NCI-H146 (cell line): ENCODE data around the gene BACE1.

Experiments used
- DNase-seq: peaks from one replicate; lab custom pipeline; 2025; lab: John Stamatoyannopoulos, UW

BACE1 gene

DNA sequence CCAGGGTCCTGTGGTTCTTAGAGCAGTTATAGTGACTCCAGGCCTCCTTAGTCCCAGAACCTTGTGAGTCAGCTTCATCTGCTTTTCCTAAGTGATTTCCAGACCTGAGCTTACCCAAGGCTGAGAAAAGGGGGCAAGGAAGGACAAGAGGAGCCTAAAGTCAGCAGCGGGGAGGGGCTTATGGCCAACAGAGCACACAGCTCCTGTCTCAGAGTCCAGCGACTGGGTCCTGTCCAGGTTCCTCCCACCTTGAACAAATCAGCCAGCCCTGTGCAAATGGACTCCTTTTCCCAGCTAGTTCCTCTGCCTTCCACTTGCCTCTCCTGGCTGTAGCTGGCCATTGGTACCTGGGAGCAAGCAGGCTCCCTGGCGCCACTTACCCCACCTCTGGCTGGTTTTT, 10.9 kb downstream of the BACE1 start:
- DNase-seq = no peak

DNA sequence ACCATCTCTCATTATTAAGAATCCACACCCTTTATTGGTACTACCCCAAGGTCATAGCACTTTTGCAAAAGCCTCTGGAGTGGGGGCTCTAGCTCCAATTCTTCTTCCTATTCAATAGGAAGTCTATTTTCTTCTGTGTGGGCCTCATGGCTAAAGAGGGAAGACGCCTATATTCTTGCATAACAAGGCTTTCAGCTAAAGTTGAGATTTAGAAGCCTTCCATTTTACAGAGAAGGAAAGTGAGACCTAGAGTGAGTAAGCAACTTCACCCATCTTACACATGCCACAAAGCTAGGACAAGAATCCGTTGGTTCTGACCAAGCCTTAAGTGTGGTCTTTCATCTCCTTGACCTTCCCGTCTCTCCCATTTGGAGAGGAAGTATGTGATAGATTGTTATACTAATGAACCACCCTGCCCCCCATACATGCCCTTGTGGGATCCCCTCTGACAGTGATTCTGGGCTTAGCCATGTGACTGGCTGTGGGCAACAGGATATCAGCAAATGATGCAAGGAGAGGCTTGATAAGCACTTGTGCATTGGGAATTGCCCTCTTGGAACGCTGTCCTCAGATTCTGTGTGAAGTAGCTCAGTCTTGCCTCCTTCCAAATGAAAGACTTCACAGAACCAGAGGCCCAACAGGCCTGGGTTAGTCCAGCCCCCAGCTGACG, 12.3 kb downstream of the BACE1 start:
- no peak for DNase-seq

DNA sequence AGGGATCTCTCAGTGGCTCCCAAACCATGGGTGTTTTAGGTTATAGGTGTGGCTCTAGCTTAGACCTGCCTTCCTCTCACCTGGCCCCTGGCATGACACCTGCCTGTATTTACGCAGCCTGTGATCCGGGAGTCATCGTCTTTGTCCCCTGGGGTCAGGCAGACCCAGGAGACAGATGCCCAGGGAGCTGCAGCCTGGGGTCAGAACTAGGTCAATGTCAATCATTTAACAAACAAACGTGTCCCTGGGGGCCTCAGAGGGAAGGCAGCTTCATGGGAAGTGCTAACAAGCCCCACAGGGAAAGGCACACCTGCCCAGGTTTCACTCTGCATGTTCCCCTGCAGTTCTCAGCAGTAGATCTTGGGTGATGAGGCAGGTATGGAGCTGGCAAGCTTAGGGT, 13.0 kb downstream of the BACE1 start:
- DNase-seq = peak; percentile 95

DNA sequence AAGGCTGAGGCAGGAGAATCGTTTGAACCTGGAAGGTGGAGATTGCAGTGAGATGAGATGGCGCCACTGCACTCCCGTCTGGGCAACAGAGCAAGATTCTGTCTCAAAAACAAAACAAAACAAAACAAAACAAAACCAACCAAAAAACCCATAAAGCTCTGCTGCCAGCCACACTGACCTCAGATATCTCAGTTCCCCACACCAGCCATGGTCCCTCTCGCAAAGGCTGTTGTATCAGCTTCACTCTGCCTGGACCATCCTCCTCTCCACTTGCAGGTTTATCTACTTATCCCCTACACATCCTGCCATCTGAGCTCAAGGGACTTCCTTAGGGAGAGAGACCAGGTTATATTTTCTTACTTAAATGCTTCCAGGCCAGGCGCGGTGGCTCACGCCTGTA, 13.8 kb downstream of the BACE1 start:
- no peak for DNase-seq

DNA sequence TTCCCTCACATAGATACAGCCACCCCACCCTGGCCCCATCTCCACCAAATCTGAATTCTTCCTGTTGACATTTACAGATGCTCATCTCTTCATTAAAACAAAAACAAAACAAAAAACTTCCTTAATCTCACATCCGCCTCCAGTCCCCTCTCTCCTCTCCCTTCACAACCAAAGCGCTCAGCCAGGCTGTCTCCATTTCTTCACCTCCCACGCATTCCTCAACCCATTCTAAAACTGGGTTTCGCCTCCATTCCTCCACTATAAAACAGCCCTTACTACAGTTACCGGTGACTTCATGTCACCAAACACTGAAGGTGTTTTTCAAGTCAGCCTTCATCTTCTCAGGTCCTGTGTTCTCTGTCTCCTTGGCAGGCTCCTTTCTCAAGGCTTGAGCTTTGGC, 15.3 kb downstream of the BACE1 start:
- no peak for DNase-seq

DNA sequence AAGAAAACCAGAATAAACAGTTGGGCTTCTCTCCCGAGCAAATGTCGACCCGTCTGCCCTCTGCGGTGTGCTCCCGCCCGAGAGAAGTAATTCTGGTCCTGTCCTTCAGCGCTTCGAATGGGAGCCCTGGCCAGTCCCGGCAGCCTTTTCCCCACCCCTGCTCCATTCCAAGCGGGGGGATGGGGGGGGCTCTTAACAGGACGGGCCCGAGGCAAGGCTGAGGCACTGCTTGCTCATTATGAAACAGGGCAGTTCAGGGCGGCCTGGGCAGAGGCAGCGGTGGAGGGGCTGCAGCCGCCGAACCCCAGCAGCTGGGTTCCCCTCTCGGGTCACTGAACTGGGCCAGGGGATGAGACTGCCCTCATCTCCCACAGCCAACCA, 15.8 kb downstream of the BACE1 start:
- no peak for DNase-seq

DNA sequence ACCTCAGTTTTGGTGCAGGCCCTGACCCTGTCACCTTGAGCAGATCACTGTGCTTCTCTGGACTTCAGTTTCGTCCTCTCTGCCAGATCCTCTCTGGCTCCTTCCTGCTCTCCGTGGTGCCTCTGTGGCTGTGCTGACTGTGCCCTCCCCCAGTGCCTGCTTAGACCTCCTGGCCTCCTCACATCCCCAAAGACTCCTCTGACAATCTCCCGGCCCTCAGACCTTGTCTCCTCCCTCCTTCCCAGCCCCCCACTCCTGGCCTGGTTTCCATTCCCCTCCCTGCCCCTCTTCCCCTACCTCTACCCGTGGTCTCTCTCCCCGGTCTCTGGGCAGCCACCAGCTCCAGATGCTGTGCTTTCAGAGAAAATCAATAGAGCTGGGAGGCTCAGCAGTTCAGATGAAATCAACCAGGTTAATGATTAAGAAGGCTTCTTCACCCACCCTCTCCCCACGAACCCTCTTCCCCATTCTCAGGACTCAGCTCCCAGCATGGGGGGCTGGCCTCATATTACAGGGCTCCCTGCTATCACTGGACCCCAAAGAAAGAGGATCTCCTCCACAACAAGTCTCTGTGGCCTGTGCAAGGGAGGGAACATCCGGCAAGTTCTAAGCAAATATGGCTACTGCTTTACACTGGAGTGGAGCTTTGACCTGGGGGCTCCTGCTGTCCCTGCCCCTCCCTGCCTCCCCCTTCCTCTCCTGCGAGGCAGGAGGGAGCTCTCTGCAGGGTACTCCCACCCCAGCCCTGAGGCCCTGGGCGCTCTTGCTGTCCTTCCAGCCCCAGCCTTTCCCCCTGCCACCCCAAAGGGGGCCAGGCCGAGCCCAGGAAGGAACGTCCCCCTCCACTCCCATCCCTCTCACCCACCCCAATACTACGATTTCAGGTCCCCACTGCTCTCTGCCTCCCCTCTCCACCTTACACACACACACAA, 16.4 kb downstream of the BACE1 start:
- DNase-seq = no peak

DNA sequence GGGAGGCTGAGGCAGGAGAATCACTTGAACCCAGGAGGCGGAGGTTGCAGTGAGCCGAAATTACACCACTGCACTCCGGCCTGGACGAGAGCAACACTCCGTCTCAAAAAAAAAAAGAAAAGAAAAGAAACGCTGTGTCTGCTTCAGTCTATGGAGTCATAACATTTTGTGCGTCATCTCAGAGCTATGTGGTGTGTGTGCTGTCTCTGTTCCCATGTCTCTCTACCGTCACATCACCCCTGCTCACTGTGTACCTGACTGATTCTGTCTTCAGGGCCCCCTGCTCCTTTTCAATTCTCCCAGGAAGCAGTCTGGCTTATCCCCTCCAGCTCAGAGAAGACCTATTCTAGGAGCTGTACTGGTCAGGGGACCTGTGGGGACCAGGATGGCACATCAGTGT, 17.9 kb downstream of the BACE1 start:
- DNase-seq = no peak

DNA sequence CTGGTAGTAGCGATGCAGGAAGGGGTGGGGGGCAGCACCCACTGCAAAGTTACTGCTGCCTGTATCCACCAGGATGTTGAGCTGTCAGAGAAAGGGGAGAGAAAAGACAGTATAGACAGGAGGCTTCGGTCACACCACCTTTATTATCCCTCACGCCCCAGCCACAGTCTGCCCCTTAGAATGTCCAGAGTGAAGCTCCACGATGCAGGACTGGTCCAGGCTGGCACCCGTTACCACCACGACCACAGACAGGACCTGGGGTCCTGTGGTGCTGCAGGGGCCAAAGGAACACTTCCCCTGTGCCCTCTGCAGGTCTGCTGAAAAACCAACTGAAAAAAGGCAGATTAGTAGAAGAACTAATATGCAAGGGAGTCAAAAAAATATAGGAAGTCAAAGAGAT, 19.2 kb downstream of the BACE1 start:
- DNase-seq = no peak

DNA sequence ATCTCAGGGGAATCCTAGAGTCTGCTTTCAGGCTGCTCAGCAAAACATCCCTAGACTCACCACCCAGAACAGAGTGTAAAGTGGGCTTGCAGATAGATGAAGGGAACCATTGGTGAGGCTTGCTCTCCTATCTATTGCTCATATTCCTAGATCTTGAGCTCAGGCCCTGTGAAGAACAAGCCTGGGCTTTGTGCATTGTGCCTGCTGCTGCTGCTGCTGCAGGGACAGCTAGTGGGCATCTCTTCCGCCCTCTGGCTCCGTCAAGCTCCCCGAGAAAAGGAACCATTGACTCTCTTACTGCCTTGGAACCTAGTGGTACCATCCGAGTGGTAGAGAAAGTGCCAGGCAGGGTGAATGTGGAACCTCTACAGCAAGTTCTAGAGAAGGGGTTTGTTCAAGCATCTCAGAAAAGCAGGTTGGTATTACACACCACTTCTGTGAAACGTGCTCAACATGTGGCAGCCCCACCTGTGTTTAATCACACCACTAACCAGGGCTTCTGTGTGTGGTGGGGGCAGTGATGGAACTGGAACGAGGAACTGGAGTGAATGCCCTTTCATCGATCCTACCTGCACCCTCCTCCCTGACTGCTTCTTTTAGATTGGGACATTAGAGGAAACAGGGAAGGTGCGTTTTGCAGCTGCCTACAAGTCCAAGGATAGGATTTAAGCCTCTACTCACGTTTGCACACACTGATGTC, 20.5 kb downstream of the BACE1 start:
- DNase-seq = no peak

DNA sequence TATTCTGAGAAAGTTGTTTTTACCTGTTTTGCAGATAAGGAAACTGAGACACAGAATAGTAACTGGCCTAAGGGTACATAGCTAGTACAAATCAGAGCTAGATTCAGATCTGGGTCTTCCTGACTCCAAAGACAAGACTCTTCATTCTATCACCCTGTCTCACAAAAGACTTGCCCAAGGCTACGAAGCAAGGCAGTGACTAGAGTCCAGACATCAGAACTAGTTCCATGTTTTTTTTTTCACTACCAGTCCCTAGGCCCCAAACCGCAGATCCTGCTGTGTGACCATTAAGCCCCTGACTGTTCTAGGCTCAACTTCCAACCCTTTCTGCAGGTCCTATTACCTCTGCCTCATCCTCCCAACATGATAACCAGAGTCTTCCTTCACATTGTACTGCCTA, 23.4 kb downstream of the BACE1 start:
- DNase-seq = no peak

DNA sequence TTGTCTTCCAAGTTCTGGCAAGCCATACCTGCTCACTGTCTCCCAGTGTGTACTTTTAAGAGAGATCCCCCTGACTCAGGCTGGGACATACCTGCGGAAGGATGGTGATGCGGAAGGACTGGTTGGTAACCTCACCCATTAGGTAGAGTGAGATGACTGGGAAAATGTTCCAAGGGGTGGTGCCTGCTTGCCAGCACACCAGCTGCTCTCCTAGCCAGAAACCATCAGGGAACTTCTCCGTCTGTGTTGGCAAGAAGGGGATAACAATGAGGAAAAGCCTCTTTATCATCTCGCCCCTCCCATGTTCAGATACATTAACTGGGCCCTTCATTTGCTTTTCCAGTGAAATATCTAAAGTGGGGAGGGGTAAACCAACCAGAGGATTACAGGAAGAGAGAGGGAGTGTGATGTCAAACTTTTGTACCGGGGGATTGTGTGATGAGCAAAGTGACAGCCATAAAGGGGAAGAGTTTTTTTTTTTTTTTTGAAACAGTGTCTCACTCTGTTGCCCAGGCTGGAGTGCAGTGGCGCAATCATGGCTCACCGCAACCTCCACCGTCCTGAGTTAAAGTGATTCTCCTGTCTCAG, 25.2 kb downstream of the BACE1 start, which contains the start of gene BACE1-AS:
BACE1-AS (plus strand) TSS at position 538 of the 588 bp plus-strand sequence.
- DNase-seq = no peak

DNA sequence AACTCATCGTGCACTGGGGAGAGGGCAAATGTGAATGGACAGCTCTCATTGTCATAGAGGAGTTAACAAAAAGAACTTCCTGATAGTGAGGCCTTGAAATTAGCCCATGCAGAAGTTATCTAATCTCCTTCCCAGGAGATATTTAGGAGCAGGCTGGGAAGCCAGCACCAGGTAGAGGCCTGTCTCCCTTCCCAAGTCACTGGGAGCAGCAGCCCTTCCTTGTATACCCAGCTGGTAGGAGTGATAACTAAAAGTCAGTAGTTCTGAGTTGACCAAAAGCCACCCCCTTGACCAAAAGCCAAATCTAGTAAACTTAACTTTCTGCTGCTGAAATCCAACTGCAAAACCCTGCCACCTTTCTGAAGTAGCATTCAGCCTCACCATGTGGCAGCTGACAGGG, 26.3 kb downstream of the BACE1 start:
- DNase-seq = no peak

DNA sequence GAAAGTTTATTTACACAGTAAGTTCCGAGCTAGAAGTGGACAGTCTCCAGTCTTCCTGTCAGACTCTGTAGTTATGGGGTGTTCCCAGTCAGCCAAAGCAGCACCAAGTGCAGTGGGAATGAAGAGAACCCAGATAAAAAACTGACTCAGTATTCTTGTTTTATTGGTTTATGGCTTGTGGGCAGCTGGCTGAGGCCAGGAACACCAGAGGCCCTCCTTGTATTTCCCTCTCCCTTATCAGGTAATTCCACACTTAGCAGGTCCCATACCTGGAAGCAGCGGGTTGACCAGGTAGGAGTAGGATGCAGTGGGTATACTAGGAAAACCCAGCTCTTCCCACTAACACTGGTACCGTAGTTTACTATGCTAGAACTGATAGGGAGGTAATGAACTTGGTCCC, 28.4 kb downstream of the BACE1 start:
- DNase-seq = no peak

DNA sequence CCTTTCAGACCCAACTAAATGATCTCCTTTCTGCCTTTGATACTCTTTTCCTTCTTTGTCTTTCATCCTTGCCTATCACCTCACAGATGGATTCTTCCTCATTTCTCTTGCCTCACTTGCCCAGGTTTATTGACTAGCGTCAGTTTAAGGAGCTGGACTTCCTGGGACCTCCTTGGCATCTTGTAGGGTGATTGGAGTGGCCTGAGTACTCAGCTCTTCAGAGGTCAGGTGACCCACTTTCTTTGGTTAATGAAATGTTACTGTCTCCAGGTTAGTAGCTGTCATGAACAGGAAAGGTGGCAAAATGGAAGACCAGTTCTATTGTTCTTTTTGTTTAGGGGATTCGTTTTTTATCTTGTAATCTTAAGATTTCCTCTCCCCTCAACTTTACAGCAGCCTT, 29.5 kb downstream of the BACE1 start:
- DNase-seq = no peak

DNA sequence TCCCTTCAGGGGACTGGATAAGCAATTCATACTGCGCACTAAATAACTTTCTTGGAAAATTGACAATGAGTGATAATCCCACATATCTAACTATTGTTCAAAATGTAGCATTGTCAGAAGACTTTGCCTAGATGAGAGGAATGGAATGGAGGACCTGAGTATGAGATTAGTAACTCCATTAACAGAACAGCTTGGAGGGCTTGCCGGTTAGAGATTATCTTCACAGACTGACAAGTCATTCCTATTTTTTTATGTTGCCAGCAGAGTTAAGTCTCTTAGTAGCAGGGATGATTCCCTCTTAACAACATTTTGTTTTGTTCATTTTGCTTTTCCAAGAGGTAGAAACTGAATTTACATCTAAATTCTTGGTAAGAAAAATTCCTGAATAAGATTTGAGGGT, 32.0 kb downstream of the BACE1 start:
- DNase-seq = no peak

DNA sequence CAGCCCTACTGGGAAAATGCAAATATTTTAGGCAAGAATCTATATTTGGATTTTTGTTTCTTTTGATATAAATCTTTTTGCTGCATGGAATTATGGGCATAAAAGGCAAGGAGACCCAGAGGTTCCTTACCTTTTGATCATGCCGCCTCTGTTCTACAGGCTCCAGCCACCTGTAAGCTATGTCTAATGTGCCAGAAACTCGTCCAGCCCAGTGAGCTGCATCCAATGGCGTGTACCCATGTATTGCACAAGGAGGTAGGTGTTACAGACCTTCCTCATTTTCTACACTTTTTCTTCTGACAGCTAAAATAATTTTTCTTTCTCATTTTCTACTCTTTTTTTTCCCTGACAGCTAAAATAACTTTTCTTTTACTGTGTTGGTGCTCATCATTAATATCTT, 33.1 kb downstream of the BACE1 start:
- no peak for DNase-seq

DNA sequence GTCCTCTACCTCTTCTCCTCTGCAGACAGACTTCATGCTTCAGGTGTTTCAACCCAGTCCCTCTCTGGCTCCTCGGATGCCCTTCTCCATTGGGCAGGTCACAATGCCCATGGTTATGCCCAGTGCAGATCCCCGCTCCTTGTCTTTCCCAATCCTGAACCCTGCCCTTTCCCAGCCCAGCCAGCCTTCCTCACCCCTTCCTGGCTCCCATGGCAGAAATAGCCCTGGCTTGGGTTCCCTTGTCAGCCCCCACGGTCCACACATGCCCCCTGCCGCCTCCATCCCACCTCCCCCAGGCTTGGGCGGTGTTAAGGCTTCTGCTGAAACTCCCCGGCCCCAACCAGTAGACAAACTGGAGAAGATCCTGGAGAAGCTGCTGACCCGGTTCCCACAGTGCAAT, 34.2 kb downstream of the BACE1 start:
- no peak for DNase-seq

DNA sequence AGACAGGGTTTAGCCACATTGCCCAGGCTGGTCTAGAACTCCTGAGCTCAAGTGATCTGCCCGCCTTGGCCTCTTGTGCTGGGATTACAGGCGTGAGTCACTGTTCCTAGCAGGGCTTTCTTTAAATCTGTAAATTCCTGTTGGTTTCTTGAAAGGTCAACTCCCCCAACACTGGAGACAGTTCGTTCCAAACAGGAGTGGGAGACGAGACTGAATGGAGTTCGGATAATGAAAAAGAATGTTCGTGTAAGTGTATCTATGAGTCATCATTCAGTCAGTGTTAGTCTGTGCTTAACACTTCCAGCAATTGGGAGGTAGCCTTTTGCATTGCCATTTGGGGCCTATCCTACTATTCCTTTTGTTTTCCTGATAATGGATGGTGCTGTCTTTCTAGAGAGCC, 34.9 kb downstream of the BACE1 start:
- DNase-seq = no peak

DNA sequence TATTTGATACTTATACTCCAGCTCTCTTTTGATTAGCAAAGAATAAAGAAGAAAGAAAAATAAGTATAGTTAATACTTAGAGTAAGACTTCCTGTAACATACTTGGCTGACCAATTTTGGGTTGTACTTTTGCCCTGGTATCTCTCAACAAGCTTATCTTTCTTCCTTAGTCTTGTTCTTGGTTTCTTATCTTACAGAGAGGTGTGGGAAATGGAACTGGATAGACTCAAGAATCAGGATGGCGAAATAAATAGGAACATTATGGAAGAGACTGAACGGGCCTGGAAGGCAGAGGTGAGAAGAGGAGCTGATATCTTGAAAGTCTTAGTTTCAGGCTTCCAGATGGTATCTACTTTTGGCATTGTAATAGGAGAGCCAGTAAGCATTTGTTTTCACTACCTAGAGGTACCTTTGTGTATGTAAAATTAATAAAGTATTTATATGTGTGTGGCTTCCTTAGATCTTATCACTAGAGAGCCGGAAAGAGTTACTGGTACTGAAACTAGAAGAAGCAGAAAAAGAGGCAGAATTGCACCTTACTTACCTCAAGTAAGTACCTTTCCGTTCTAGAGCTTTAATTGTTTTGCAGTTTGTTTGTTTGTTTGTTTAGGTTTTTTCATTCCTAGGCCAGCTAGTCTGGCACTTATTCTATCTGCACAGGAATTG, 36.2 kb downstream of the BACE1 start:
- DNase-seq = no peak

DNA sequence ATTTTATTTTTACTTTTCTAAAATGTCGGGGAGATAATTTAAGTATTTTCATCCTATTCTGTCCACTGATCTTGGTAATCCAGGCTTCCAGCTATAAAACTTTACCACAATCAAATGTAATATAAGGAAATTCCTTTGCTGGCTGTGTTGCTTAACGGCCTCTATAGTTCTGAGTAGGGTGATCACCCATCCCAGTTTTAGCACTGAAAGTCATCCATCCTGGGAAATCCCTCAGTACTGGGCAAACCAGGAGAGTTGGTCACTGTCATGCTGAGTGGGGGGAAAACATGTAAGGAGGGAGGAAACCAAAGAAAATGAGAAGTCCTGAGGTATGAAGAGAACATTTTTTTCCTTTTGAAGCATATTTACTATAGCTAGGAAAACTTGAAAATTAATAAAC, 37.7 kb downstream of the BACE1 start:
- DNase-seq = no peak
